Activated CD4-positive, alpha-beta memory T cell treated with anti-CD3 and anti-CD28 coated beads, Interleukin-2, amount 10 ng/mL, durations not matched to agents 7 days and 5 days (primary cell): ENCODE measurements around the gene JSRP1. TPM values are rescaled to one million over a fixed set of nuclear protein-coding genes. Genes with fewer than 3 reads are reported as not detected.

Experiments used
- CTCF ChIA-PET: fragments of 350-600 bp; sonication (Branson Sonifier 250); formaldehyde crosslinking; loops from one replicate; lab custom pipeline; 2021; ENCODE audit warnings: antibody characterized with exemption, inconsistent platforms; lab: Charles Lee
- POLR2A ChIA-PET: fragments of 350-600 bp; sonication (Branson Sonifier 250); formaldehyde crosslinking; loops from one replicate; lab custom pipeline; 2021; ENCODE audit warnings: antibody characterized with exemption; lab: Charles Lee
- DNase-seq: peaks from one replicate; pipeline ENCODE4 v3.0.0-alpha.2; 2020
- H3K27ac Mint-ChIP-seq: one replicate; pipeline ENCODE4 v1.8.0; 2021; ENCODE audit warnings: mild to moderate bottlenecking, mixed read lengths
- H3K27me3 Mint-ChIP-seq: one replicate; pipeline ENCODE4 v1.8.0; 2021; ENCODE audit warnings: mixed read lengths
- H3K36me3 Mint-ChIP-seq: one replicate; pipeline ENCODE4 v1.8.0; 2021; ENCODE audit warnings: low read depth, mixed read lengths
- H3K4me1 Mint-ChIP-seq: one replicate; pipeline ENCODE4 v1.8.0; 2021; ENCODE audit warnings: mixed read lengths
- H3K4me3 Mint-ChIP-seq: one replicate; pipeline ENCODE4 v1.8.0; 2021; ENCODE audit warnings: mild to moderate bottlenecking, mixed read lengths
- H3K9me3 Mint-ChIP-seq: one replicate; pipeline ENCODE4 v1.8.0; 2021; ENCODE audit warnings: mixed read lengths
- total RNA-seq, 2 experiments: library from RNA; stranded (reverse); gene quantifications; one replicate each; pipeline ENCODE4 v1.2.3, GENCODE V29; 2021

Gene JSRP1
- total RNA-seq, 2 experiments from 2014 or later = 0.73 to 1.3 TPM

DNA sequence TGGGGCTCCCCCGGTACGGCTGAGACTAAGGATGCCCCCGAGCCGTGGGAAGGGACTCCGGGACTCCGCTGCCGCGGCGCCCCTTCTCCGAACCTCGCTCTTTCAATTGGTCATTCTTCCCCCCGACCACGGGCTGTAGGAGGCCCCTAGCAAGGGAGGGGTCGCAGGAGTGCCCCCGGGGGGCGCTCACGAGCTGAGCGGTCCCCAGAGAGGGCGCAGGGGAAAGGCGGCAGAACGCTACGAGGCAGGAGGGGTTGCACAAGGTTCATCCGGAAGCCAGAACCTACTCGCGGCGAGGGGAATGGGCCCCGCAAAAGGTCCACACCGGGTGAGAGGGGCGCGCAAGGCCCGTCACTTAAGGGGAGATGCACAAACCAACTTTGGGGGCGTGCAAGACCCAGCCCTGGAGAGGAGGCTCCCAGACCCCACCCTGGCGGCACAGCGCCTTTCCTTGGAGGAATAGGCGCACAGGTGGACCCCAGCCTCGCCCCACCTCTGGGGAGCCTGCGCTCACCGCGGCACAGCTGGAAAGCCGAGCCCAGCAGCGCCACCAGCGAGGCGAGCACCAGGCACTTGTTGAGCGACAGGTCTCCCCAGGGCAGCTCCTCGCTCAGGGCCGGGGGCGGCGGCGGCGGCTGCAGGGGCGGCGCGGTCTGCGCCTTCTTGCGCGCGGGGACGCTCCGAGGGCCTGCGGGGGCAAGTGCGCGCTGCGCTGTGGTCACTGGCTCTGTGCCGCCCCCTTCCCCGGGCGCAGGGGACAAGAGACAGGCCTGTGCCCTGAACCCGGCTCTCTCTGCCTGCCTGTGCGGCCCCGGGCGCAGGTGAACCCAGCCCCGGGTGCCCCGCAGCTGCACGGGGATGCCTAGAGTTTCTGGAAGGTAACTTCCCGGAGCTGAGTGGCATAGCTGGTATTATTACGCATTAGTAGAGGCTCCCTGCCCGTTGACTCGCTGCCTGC lies 2.8 kb downstream of the JSRP1 start:
- peak; percentile 44 for DNase-seq
- Mint-ChIP-seq H3K27ac (no peak overlapping the region), H3K4me1 (peaks cover 23% of the 10 kb centered on the region), H3K27me3 (peaks cover 30% of the 10 kb centered on the region), H3K4me3 (no peak overlapping the region), H3K9me3 (no peaks in the 10 kb centered on the region), H3K36me3 (peaks cover 6% of the 10 kb centered on the region)
- CTCF ChIA-PET = interaction anchor here (1.0 to 2.3 kb wide), 2 partner anchors 14 to 21 kb away, joined by 5 to 7 read pairs; no protein-coding TSS in a partner anchor
- POLR2A ChIA-PET = interaction anchor here (0.7 to 6.2 kb wide), 6 partner anchors 8 to 36 kb away, joined by 3 to 58 read pairs (median 9); no protein-coding TSS in a partner anchor

- POLR2A ChIA-PET = interaction anchor here (1.1 to 6.2 kb wide), 5 partner anchors 9 to 36 kb away, joined by 5 to 58 read pairs (median 13); no protein-coding TSS in a partner anchor
- peaks cover 17% of the 10 kb centered on the region for H3K4me1 Mint-ChIP-seq
- H3K9me3 Mint-ChIP-seq = no peaks in the 10 kb centered on the region
- H3K27me3 Mint-ChIP-seq = peaks cover 30% of the 10 kb centered on the region
- H3K27ac Mint-ChIP-seq = no peak overlapping the region
- no peak for DNase-seq
- H3K4me3 Mint-ChIP-seq = no peak overlapping the region
- CTCF ChIA-PET = interaction anchor here (1.0 to 2.3 kb wide), 2 partner anchors 13 to 22 kb away, joined by 5 to 7 read pairs; no protein-coding TSS in a partner anchor
- peaks cover 6% of the 10 kb centered on the region for H3K36me3 Mint-ChIP-seq
Measured at GRCh38 chr19:2252797-2253105, 3.5 kb downstream of the JSRP1 start.

DNA sequence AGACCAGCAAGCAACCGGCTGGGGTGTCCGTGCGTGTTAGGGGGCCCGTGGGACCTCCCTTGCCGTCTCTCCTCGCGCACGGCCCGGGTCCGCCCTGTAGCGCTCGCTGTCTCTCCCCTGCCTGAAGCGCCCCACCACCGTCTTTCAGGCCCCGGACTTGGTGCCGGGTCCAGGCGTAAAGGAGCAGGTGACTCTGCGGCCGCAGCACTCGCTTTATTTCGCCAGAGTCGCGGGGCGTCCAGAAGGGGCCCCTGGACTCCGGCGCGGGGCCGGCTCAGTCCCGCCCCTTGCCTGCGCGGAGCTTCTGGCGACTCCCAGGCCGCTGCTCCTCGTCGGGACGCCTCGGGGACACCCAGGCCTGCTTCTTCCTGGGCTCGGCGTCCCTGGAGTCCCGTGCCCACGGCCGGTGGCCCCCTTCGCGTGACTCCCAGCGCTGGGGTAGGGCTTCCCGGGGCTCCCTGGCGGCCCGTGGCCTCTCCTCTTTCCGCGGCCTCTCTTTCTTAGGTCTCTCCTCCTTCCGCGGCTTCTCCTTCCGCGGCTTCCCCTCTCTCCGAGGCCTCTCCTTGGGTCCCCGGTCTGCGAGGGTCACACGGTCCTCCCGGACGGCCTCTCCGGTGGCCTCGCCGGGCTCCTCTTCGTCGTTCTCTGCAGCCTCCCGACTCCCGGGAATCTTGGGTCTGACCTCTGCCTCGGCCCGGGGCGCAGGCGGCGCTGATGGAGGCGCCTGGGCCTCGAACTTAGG lies 4.0 kb downstream of the JSRP1 start:
- no peak overlapping the region for H3K4me3 Mint-ChIP-seq
- CTCF ChIA-PET = interaction anchor here (1.6 kb wide), 1 partner anchor 9 kb away, joined by 8 read pairs; no protein-coding TSS in a partner anchor
- peaks cover 16% of the 10 kb centered on the region for H3K4me1 Mint-ChIP-seq

DNA sequence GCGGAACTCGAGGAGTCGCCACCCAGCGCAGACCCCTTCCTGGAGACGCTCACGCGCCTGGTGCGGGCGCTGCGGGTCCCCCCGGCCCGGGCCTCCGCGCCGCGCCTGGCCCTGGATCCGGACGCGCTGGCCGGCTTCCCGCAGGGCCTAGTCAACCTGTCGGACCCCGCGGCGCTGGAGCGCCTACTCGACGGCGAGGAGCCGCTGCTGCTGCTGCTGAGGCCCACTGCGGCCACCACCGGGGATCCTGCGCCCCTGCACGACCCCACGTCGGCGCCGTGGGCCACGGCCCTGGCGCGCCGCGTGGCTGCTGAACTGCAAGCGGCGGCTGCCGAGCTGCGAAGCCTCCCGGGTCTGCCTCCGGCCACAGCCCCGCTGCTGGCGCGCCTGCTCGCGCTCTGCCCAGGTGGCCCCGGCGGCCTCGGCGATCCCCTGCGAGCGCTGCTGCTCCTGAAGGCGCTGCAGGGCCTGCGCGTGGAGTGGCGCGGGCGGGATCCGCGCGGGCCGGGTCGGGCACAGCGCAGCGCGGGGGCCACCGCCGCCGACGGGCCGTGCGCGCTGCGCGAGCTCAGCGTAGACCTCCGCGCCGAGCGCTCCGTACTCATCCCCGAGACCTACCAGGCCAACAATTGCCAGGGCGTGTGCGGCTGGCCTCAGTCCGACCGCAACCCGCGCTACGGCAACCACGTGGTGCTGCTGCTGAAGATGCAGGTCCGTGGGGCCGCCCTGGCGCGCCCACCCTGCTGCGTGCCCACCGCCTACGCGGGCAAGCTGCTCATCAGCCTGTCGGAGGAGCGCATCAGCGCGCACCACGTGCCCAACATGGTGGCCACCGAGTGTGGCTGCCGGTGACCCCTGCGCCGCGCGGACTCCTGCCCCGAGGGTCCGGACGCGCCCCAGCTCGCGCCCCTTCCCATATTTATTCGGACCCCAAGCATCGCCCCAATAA lies 4.8 kb downstream of the JSRP1 start:
- no peak overlapping the region for H3K27ac Mint-ChIP-seq
- H3K36me3 Mint-ChIP-seq = peaks cover 12% of the 10 kb centered on the region
- H3K4me3 Mint-ChIP-seq = no peak overlapping the region
- H3K4me1 Mint-ChIP-seq = peaks cover 13% of the 10 kb centered on the region
- POLR2A ChIA-PET = interaction anchor here (1.0 to 6.2 kb wide), 6 partner anchors 9 to 76 kb away, joined by 3 to 58 read pairs (median 10); partner anchors contain the start of gene LSM7
- CTCF ChIA-PET = interaction anchor here (1.6 kb wide), 1 partner anchor 10 kb away, joined by 8 read pairs; no protein-coding TSS in a partner anchor
- H3K9me3 Mint-ChIP-seq = no peaks in the 10 kb centered on the region
- no peak for DNase-seq
- H3K27me3 Mint-ChIP-seq = peaks cover 30% of the 10 kb centered on the region

More for the DNA sequence above, 4.0 kb downstream of the JSRP1 start:
- no peak for DNase-seq
- POLR2A ChIA-PET = interaction anchor here (1.1 to 6.2 kb wide), 6 partner anchors 10 to 75 kb away, joined by 4 to 58 read pairs (median 10); partner anchors contain the start of gene LSM7
- Mint-ChIP-seq H3K27me3 (peaks cover 30% of the 10 kb centered on the region), H3K36me3 (peaks cover 9% of the 10 kb centered on the region), H3K9me3 (no peaks in the 10 kb centered on the region), H3K27ac (no peak overlapping the region)

- no peak for DNase-seq
- Mint-ChIP-seq H3K4me3 (no peak overlapping the region), H3K27ac (no peak overlapping the region), H3K27me3 (peaks cover 30% of the 10 kb centered on the region), H3K36me3 (peaks cover 15% of the 10 kb centered on the region), H3K4me1 (peaks cover 13% of the 10 kb centered on the region), H3K9me3 (no peaks in the 10 kb centered on the region)
- ChIA-PET CTCF (interaction anchor here (1.6 kb wide), 1 partner anchor 10 kb away, joined by 8 read pairs; no protein-coding TSS in a partner anchor), POLR2A (interaction anchor here (1.0 to 6.2 kb wide), 6 partner anchors 9 to 21 kb away, joined by 3 to 58 read pairs (median 18); no protein-coding TSS in a partner anchor)
Measured at GRCh38 chr19:2250766-2251105, 5.5 kb downstream of the JSRP1 start.

DNA sequence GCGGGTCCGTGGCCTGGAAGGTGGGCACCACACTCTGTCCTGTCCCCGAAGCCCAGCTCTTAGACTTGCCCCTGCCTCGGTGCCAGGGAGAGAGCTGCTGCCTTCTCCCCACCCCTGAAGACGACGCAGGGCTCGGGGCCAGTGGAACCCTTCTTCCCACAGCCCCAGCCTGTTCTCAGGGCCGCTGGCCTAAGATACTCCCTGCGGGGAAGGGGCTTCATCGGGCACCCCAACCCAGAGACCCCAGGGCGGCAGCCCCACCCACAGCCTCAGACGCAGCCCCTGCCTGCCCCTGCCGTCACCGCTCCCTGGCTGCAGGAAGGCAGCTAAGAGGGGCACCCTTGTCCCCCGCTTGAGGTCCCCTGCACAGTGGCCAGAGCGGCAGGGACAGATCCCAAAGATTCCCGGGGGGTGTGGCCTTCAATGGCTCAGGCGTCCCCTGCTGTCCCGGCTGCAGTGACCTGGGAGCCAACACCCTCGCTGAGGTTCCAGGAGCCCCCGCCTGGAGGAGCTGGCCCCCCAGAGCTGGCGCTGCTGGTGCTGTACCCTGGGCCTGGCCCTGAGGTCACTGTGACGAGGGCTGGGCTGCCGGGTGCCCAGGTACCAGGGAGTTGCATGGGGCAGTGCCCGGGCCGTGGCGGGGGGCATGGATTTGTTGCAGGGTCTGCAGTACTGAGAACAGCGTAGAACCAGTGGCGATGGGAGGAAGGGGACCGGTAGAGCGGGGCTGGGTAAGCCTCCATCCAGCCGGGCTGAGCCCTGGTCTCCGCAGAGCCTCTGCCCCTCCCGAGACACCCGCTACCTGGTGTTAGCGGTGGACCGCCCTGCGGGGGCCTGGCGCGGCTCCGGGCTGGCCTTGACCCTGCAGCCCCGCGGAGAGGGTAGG lies 6.1 kb downstream of the JSRP1 start:
- Mint-ChIP-seq H3K9me3 (no peaks in the 10 kb centered on the region), H3K4me3 (no peak overlapping the region), H3K27me3 (peaks cover 30% of the 10 kb centered on the region), H3K4me1 (peaks cover 13% of the 10 kb centered on the region), H3K27ac (no peak overlapping the region), H3K36me3 (peaks cover 21% of the 10 kb centered on the region)
- POLR2A ChIA-PET = interaction anchor here (1.0 to 3.2 kb wide), 7 partner anchors 8 to 22 kb away, joined by 4 to 43 read pairs (median 6); no protein-coding TSS in a partner anchor
- CTCF ChIA-PET = no interaction called here
- no peak for DNase-seq

DNA sequence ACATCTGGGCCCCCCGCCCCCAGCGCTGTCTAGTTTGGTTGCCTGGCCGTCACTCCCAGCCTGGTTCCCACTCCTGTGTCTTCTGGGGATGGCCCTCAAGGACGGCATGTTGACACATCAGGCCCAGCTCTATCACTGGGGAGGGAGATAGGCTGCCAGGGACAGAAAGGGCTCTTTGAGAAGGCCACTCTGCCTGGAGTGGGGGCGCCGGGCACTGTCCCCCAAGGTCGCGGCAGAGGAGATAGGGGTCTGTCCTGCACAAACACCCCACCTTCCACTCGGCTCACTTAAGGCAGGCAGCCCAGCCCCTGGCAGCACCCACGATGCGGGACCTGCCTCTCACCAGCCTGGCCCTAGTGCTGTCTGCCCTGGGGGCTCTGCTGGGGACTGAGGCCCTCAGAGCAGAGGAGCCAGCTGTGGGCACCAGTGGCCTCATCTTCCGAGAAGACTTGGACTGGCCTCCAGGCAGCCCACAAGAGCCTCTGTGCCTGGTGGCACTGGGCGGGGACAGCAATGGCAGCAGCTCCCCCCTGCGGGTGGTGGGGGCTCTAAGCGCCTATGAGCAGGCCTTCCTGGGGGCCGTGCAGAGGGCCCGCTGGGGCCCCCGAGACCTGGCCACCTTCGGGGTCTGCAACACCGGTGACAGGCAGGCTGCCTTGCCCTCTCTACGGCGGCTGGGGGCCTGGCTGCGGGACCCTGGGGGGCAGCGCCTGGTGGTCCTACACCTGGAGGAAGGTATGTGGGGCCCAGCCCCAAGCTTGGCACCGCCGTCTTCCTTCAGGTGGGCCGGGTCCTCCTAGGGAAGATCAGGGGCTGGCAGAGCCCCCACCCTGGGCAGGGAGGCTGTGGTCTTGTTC lies 7.0 kb downstream of the JSRP1 start, which contains the start of gene AMH:
Gene AMH, plus strand, starts transcription at position 314 of the 857 bp plus-strand sequence. Its CDS starts 10 bp downstream, at position 324.
- H3K27me3 Mint-ChIP-seq = peaks cover 29% of the 10 kb centered on the region
- no peak within 1 kb of the TSS for H3K4me3 Mint-ChIP-seq
- CTCF ChIA-PET = interaction anchor here (0.5 kb wide), 1 partner anchor 143 kb away, joined by 3 read pairs; no protein-coding TSS in a partner anchor

GRCh38 chr19:2248136-2249009 lies 7.8 kb downstream of the JSRP1 start:
- no peak for DNase-seq
- ChIA-PET CTCF (interaction anchor here (0.5 to 0.9 kb wide), 2 partner anchors 13 to 143 kb away, joined by 3 read pairs; no protein-coding TSS in a partner anchor), POLR2A (interaction anchor here (1.0 to 3.2 kb wide), 4 partner anchors 9 to 21 kb away, joined by 3 to 43 read pairs (median 4); no protein-coding TSS in a partner anchor)
- Mint-ChIP-seq H3K4me1 (peaks cover 9% of the 10 kb centered on the region), H3K36me3 (peaks cover 31% of the 10 kb centered on the region), H3K9me3 (no peaks in the 10 kb centered on the region), H3K27me3 (peaks cover 23% of the 10 kb centered on the region), H3K27ac (no peak overlapping the region), H3K4me3 (no peak overlapping the region)

More for the DNA sequence above, 7.0 kb downstream of the JSRP1 start, which contains the start of gene AMH:
- Mint-ChIP-seq H3K4me1 (peaks cover 13% of the 10 kb centered on the region), H3K27ac (no peak within 1 kb of the TSS), H3K36me3 (peaks cover 29% of the 10 kb centered on the region), H3K9me3 (no peaks in the 10 kb centered on the region)
- POLR2A ChIA-PET = interaction anchor here (1.0 to 3.2 kb wide), 6 partner anchors 9 to 23 kb away, joined by 4 to 43 read pairs (median 6); no protein-coding TSS in a partner anchor
- DNase-seq = no peak

DNA sequence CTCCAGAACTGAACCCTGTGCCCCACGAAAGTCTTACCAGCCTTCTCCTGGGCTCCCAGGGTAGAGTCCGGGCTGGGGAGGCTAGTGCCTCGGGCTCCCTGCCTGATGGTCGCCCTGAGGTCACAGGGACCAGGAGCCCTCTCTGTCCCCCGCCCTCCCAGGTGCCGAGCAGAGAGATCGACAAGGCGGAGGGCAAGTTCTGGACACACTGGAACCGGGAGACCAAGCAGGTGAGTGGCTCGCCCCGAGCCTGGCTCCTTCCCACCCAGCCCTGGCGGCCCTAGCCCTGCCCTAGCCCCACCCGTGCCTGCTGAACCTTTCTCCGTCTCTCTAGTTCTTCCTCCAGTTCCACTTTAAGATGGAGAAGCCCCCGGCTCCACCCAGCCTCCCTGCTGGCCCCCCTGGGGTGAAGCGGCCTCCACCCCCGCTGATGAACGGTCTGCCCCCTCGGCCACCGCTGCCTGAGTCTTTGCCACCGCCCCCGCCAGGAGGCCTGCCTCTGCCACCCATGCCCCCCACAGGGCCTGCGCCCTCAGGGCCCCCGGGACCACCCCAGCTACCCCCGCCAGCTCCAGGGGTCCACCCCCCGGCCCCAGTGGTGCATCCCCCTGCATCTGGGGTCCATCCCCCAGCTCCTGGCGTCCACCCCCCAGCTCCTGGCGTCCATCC lies 8.7 kb downstream of the JSRP1 start:
- no peak for DNase-seq
- Mint-ChIP-seq H3K27ac (no peak overlapping the region), H3K36me3 (peaks cover 38% of the 10 kb centered on the region), H3K4me1 (peaks cover 11% of the 10 kb centered on the region), H3K27me3 (peaks cover 15% of the 10 kb centered on the region), H3K4me3 (no peak overlapping the region), H3K9me3 (no peaks in the 10 kb centered on the region)
- CTCF ChIA-PET = interaction anchor here (0.9 kb wide), 1 partner anchor 14 kb away, joined by 3 read pairs; no protein-coding TSS in a partner anchor
- POLR2A ChIA-PET = interaction anchor here (1.0 to 3.2 kb wide), 3 partner anchors 9 to 22 kb away, joined by 3 to 43 read pairs (median 3); no protein-coding TSS in a partner anchor
